HFF-Myc (cell line): ENCODE measurements around the gene TMEM200B.

Experiments used
- DNase-seq: peaks from one replicate; pipeline ENCODE4 v3.0.0-alpha.2; 2011; ENCODE audit warnings: low read depth; ENCODE audit errors: extremely low read depth
- H3K4me3 ChIP-seq: replicated peaks from 2 replicates; pipeline ENCODE4 v1.5.1; 2011; ENCODE audit warnings: low read depth, mild to moderate bottlenecking, control low read depth, low read length
- TF ChIP-seq, protein P1 (sequence below): IDR thresholded peaks from 2 replicates; pipeline ENCODE4 v1.5.1; 2012; ENCODE audit warnings: mild to moderate bottlenecking, low read depth, low read length, control low read depth; ENCODE audit errors: missing control alignments

The TMEM200B gene

DNA sequence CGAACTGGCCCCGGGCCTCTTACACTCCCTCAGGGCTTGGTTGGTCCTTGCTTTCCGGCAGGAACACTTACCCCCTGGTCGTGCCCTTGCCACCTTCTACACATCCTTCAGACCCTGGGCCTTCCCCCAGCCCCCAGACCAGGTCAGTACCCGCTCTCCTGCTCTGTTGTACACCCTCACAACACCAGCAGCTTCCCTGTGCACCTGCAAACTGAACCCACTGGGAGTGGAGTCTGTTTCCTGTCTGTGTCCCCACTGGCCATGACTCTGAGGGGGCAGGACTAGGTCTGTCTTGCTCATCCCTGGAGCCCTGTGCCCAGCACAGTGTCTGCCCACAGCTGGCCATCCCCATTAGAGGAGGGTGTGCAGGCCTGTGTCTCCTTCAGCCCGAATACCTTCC, 2.1 kb upstream of the TMEM200B start:
- TF ChIP-seq, protein P1, sequence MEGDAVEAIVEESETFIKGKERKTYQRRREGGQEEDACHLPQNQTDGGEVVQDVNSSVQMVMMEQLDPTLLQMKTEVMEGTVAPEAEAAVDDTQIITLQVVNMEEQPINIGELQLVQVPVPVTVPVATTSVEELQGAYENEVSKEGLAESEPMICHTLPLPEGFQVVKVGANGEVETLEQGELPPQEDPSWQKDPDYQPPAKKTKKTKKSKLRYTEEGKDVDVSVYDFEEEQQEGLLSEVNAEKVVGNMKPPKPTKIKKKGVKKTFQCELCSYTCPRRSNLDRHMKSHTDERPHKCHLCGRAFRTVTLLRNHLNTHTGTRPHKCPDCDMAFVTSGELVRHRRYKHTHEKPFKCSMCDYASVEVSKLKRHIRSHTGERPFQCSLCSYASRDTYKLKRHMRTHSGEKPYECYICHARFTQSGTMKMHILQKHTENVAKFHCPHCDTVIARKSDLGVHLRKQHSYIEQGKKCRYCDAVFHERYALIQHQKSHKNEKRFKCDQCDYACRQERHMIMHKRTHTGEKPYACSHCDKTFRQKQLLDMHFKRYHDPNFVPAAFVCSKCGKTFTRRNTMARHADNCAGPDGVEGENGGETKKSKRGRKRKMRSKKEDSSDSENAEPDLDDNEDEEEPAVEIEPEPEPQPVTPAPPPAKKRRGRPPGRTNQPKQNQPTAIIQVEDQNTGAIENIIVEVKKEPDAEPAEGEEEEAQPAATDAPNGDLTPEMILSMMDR = no peak
- no peak for DNase-seq
- H3K4me3 ChIP-seq = no peak overlapping the region

DNA sequence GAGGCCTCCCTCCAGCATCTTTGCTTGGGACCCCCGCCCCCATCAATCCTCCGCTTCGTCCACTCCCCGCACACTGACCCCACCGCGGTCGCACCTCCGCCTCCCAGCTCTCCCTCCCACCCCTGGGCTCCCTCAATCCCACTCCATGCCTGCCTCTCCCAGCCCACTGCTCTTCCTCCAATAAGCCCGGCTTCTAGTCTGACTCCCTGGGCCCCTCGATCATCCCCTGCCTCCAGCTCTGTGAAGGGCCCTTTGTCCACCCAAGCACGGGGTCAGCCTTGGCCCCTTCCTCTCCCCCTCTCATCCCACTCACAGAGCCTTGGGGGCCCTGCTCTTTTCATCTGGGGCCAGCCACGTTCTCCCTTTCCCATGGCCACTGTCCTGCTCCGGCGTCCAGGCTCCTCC, 1.5 kb upstream of the TMEM200B start:
- H3K4me3 ChIP-seq = peak overlapping the region; percentile 50
- TF ChIP-seq, protein P1 = no peak
- no peak for DNase-seq

DNA sequence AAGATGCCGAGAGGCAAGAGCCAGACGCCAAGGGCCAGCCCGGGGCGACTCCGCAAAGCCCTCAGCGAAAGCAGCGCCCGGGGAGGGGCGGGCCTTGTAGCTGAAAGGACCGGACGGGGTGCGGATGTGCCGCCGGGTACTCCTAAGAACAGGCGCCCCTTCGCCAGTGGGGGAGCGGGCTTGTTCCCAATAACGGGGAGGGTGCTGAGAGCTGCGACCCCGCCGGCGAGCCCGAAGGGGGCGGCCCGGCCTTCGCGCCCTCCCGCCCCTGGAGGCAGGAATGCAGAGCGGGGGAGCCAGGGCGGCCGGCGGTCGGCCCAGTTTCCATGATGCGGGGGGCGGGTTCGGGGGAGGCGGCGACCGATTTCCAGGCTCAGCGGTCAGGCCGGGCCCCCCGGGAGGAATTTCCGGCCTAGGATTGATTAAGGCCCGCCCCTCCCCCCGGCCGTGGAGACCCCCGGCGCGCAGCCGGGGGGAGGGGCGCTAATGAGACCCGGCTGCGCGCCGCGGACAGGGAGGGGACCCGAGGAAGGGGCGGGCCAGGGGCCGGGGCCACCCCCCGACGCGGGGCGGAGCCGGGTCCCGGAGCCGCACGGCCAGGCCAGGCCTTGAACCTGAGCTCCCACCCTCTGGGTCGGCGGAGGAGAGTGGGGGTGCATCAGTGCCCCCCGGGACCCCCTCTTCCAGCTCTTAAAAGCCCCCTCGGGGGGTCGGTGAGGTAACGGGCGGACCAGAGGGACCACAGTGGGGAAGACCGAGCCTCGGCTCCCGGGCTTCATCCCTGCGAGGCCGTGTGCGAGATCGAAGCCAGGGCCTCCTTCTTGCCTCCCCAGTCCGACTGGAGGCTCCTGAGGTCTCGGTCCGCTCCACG, 898 bp upstream of the TMEM200B start:
- H3K4me3 ChIP-seq = peak overlapping the region; percentile 50
- TF ChIP-seq, protein P1 = peak; percentile 57
- no peak for DNase-seq

DNA sequence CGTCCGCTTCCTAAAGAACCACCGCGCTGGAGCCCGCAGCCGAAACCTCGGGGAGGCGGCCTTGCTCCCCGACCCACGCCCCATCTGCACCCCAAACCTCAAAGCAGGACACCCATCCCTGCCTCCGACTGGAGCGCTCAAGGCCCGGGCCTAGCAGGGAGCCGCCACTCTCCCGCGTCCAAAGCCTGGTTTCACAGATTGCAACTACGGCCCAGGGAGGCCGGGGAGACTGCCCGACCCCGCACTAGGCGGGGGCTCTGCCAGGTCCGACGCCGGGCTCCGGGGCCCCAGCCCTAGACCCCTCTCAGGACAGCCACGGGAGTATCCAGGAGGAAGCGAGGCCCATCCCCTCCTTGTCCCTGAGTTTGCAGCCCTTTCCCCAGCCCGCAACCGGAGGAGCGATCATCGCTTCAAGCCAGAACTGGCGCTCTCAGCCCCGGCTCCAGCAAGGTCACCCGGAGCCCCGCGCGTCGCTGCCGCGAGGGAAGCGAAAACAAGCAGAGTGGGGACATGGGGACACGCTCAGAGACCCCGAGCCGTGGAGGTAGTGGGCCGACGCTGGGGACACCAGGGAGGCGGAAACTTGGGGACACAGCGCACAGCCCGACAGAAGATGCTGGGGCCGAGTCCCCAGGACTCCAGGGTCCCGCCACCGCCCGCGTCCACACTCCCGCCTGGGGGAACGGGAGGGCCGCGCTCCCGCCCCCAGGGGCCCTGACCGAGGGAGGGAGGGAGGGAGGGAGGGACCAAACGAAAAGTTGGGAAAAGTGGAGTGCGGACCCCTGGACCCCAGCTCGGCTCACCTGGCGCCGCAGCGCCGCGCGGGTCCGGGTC, 433 bp downstream of the TMEM200B start:
- H3K4me3 ChIP-seq = peak overlapping the region; percentile 35
- TF ChIP-seq, protein P1 = no peak
- DNase-seq = no peak

DNA sequence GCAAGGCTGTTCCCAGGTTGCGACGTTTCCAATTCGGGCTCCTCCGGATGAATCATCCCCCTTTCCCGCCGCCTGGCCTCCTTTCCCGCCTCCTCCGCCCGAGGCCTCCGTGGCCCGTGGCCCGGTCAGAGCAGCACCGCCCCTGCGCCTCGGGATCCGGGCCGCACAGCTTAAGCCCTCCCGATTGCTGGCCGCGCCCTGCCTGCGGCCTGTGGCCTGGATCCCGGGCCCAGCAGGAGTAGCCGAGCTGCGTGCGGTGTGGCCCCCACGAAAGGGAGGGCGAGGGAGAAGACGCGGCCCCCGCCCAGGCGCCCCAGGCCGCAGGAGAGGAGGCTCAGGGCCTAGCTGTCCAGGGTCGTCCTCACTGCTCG, 1.0 kb downstream of the TMEM200B start:
- peak overlapping the region; percentile 35 for H3K4me3 ChIP-seq
- TF ChIP-seq, protein P1 = no peak
- DNase-seq = no peak

DNA sequence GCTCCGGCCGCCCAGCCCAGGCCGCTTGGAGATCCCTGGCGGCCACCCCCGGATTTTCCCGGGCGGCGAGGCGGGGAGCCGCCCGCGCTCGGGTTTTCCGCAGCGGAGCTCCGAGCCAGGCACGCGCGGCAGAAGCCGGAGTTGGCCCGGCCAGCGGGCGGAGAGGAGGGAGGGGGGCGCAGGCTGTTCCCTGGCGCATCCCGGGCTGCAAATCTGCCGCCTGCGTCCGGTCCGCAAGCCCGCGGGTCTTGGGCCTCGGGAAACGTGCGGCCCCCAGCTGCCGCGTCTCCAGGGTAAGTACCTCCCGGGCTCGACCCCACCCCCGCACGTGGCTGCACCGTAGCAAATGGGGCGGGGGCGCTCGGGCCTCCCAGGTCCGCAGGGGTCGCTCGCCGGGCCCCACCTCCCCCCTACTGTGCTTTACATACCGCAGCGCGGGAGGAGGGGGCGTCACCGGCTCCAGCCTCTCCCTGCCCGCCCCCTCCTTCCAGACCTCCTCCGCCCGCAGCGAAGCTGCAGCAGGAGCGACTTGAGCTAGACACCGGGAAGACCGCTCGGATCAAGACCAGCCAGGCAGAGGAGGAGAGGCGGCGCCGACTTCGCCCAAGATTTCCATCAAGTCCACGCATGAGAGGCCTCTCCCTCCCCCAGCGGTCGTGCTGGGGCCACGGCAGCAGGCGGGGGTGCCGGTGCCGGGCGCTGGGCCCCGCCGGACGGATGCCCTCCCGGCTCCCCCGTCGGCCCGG, 1.6 kb downstream of the TMEM200B start:
- H3K4me3 ChIP-seq = peak overlapping the region; percentile 35
- TF ChIP-seq, protein P1 = no peak
- DNase-seq = no peak
